Keratinocyte (primary cell): ENCODE measurements around the gene PRKCG. TPM values are rescaled to one million over a fixed set of nuclear protein-coding genes. Genes with fewer than 3 reads are reported as not detected.

ENCODE experiments used
- DNase-seq: peaks from one replicate; pipeline ENCODE4 v3.0.0-alpha.2; 2011; ENCODE audit warnings: low read depth, missing footprints, low spot score
- FAIRE-seq: peaks from 2 replicates; lab custom pipeline; 2011; peaks lifted over from hg19 to GRCh38; lab: Jason Lieb, UNC
- H2AFZ ChIP-seq: 2 replicates; pipeline ENCODE4 v1.6.0; 2012; ENCODE audit warnings: low read length, control low read depth, inconsistent platforms; ENCODE audit not compliant: control insufficient read depth
- H3K27ac ChIP-seq: 2 replicates; pipeline ENCODE4 v1.5.1; 2011; ENCODE audit warnings: low read length; ENCODE audit not compliant: control insufficient read depth, insufficient read depth
- H3K27me3 ChIP-seq: 3 replicates; pipeline ENCODE4 v1.6.0; 2011; ENCODE audit warnings: low read length; ENCODE audit not compliant: control insufficient read depth, insufficient read depth; ENCODE audit errors: extremely low read depth
- H3K36me3 ChIP-seq, 2 experiments: 2 replicates in 1 of 2; 3 replicates in 1 of 2; pipeline ENCODE4 v1.5.1; 2011; ENCODE audit warnings: low read length in 2 of 2, mild to moderate bottlenecking in 1 of 2; ENCODE audit not compliant: control insufficient read depth in 2 of 2, insufficient read depth in 2 of 2; ENCODE audit errors: extremely low read depth in 1 of 2
- H3K4me1 ChIP-seq: 3 replicates; pipeline ENCODE4 v1.5.1; 2011; ENCODE audit warnings: low read length; ENCODE audit not compliant: control insufficient read depth, insufficient read depth; ENCODE audit errors: extremely low read depth
- H3K4me2 ChIP-seq: 3 replicates; pipeline ENCODE4 v1.6.0; 2011; ENCODE audit warnings: low read depth, low read length; ENCODE audit not compliant: control insufficient read depth, insufficient read depth; ENCODE audit errors: extremely low read depth
- H3K4me3 ChIP-seq, 3 experiments: fragments of 200-600 bp in 1 of 3; sonication (generic) in 1 of 3; 2 replicates in 2 of 3; 3 replicates in 1 of 3; pipeline ENCODE4 v1.5.1; 2011 to 2016; ENCODE audit warnings: low read length in 3 of 3, mild to moderate bottlenecking in 3 of 3, control low read depth in 2 of 3, inconsistent platforms in 1 of 3, low read depth in 1 of 3, mixed read lengths in 1 of 3, mixed run types in 1 of 3, moderate library complexity in 1 of 3; ENCODE audit not compliant: control insufficient read depth in 2 of 3, insufficient read depth in 2 of 3; ENCODE audit errors: extremely low read depth in 1 of 3
- H3K79me2 ChIP-seq: 2 replicates; pipeline ENCODE4 v1.6.0; 2012; ENCODE audit warnings: low read length; ENCODE audit not compliant: control insufficient read depth, insufficient read depth
- H3K9ac ChIP-seq: 3 replicates; pipeline ENCODE4 v1.6.0; 2011; ENCODE audit warnings: low read length; ENCODE audit not compliant: control insufficient read depth, insufficient read depth; ENCODE audit errors: extremely low read depth
- H3K9me1 ChIP-seq: 3 replicates; pipeline ENCODE4 v1.6.0; 2011; ENCODE audit warnings: low read length; ENCODE audit not compliant: control insufficient read depth, insufficient read depth; ENCODE audit errors: extremely low read depth
- H3K9me3 ChIP-seq: 2 replicates; pipeline ENCODE4 v1.5.1; 2012; ENCODE audit warnings: low read depth, low read length; ENCODE audit not compliant: control insufficient read depth
- H4K20me1 ChIP-seq: 3 replicates; pipeline ENCODE4 v1.6.0; 2011; ENCODE audit warnings: low read length; ENCODE audit not compliant: control insufficient read depth, insufficient read depth; ENCODE audit errors: extremely low read depth
- EZH2 ChIP-seq: IDR thresholded peaks from one replicate; pipeline ENCODE4 v1.6.1; 2012; ENCODE audit warnings: inconsistent platforms, mild to moderate bottlenecking, low read length, moderate library complexity
- dilution Hi-C: fragments of 300-500 bp; cut with MboI; formaldehyde crosslinking; loops from one replicate; pipeline ENCODE4 v1.7.0; 2020; ENCODE audit warnings: low sequenced_read_pairs; ENCODE audit not compliant: extremely low pct_ligation_motif_present
- polyA plus RNA-seq, 5 experiments: library from polyadenylated mRNA; depleted of rRNA in 3 of 5; stranded (reverse) in 3 of 5; stranded (forward) in 1 of 5; unstranded in 1 of 5; fragments of >200 nt; gene quantifications; 1 replicate in 1 of 5; 2 replicates in 3 of 5; 3 replicates in 1 of 5; pipeline versions ENCODE4 v1.2.1 to v1.2.3, GENCODE V29; 2011 to 2012; ENCODE audit warnings: missing spikeins in 2 of 5, low read depth in 1 of 5, low replicate concordance in 1 of 5
- TF ChIP-seq, protein P1 (sequence below), 3 experiments: IDR thresholded peaks in 1 of 3; conservative IDR thresholded peaks in 1 of 3; optimal IDR thresholded peaks in 1 of 3; 2 replicates in 2 of 3; 3 replicates in 1 of 3; pipeline versions ENCODE3 to v1.5.1; 2011; ENCODE audit warnings: low read length in 3 of 3, mild to moderate bottlenecking in 3 of 3, moderate library complexity in 2 of 3, control low read depth in 1 of 3, inconsistent platforms in 1 of 3; ENCODE audit not compliant: insufficient read depth in 2 of 3; ENCODE audit errors: extremely low read depth in 1 of 3

Gene PRKCG
- polyA plus RNA-seq, 1 donor (not counting 4 experiments of a cell fraction or from before 2014, with no cell fraction given) = not detected

DNA sequence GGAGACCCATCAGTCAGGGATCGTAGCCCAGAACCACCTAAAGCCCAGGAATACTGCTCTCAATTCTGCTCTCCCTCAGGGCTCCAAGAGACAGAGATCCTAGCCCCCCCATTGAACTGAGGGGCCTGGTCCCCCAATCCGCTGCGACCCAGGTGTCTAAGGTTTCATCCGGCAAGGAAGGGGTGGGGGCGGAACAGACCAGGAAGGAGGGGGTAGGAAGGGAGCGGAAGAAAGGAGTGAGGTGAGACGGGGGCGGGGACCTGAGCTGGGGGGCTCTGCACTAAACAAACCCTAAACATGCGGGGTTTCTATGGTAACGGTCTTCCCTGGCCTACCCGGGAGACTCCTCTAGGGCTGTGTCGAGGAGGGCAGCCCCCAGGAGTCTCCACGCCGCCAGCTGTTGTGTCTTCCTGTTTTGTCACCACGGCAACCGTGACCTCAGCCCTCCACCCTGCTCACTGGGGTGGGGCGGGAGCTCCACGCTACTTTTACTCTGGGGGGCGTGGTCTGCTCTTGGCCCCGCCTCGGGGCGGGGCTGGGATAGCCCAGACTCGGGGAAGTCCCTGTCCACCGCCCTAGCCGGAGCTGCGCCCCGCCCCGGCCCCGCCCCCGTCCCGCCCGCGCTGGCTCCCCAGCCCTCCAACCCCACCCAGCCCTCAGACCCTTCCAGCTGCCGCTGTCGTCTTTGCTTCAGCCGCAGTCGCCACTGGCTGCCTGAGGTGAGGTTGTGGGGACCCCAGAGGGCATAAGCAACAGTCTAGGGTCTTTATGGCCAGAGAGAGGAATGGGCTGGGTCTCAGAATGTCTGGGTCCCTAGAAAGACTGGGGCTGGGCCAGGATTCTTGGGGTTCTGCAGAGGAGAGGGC is 14.5 kb upstream of the PRKCG start, which contains the start of gene MYADM:
Gene MYADM, plus strand, starts transcription at position 659 of the 866 bp plus-strand sequence. CDS start 5,647 bp downstream, outside the sequence.
- Histone ChIP-seq H3K4me1 (peaks cover 19% of the 10 kb centered on the region), H3K79me2 (peaks cover 7% of the 10 kb centered on the region), H3K27ac (peak within 1 kb of the TSS; percentile 98), H3K9ac (peak within 1 kb of the TSS; percentile 94), H4K20me1 (no peaks in the 10 kb centered on the region), H3K27me3 (no peaks in the 10 kb centered on the region), H3K36me3 (peaks cover 0 to 4% of the 10 kb centered on the region in 2 experiments), H3K4me2 (peak within 1 kb of the TSS; percentile 91), H2AFZ (peak within 1 kb of the TSS; percentile 42), H3K9me1 (no peaks in the 10 kb centered on the region), H3K4me3 (peak within 1 kb of the TSS; percentile 80 to 96 (median 92)), H3K9me3 (no peaks in the 10 kb centered on the region)
- peak; percentile 88 for DNase-seq
- FAIRE-seq = no peak
- TF ChIP-seq, protein P1, sequence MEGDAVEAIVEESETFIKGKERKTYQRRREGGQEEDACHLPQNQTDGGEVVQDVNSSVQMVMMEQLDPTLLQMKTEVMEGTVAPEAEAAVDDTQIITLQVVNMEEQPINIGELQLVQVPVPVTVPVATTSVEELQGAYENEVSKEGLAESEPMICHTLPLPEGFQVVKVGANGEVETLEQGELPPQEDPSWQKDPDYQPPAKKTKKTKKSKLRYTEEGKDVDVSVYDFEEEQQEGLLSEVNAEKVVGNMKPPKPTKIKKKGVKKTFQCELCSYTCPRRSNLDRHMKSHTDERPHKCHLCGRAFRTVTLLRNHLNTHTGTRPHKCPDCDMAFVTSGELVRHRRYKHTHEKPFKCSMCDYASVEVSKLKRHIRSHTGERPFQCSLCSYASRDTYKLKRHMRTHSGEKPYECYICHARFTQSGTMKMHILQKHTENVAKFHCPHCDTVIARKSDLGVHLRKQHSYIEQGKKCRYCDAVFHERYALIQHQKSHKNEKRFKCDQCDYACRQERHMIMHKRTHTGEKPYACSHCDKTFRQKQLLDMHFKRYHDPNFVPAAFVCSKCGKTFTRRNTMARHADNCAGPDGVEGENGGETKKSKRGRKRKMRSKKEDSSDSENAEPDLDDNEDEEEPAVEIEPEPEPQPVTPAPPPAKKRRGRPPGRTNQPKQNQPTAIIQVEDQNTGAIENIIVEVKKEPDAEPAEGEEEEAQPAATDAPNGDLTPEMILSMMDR (optimal IDR thresholded peaks at IDR 0.05 in 1 of 3, IDR thresholded peaks at IDR 0.05 in 1 of 3, conservative IDR thresholded peaks at IDR 0.05 in 1 of 3; ENCODE audit: extremely low read depth in 1 of 3, insufficient read depth in 2 of 3, low read length in 3 of 3) = no peak
- no peak for TF ChIP-seq EZH2
- dilution Hi-C loops = no loop called here

GRCh38 chr19:53868091-53868891 is 13.7 kb upstream of the PRKCG start:
- no peak for DNase-seq
- H2AFZ ChIP-seq = peak overlapping the region; percentile 30
- H3K27me3 ChIP-seq = no peaks in the 10 kb centered on the region
- no peak for TF ChIP-seq EZH2
- TF ChIP-seq, protein P1 (optimal IDR thresholded peaks at IDR 0.05 in 1 of 3, IDR thresholded peaks at IDR 0.05 in 1 of 3, conservative IDR thresholded peaks at IDR 0.05 in 1 of 3; ENCODE audit: extremely low read depth in 1 of 3, insufficient read depth in 2 of 3, low read length in 3 of 3) = no peak
- H3K79me2 ChIP-seq = peaks cover 7% of the 10 kb centered on the region
- H3K36me3 ChIP-seq = peaks cover 0 to 4% of the 10 kb centered on the region in 2 experiments
- no peak for FAIRE-seq
- no peaks in the 10 kb centered on the region for H3K9me1 ChIP-seq
- no peaks in the 10 kb centered on the region for H4K20me1 ChIP-seq
- H3K4me1 ChIP-seq = peaks cover 19% of the 10 kb centered on the region
- peak overlapping the region; percentile 87 for H3K4me2 ChIP-seq
- H3K27ac ChIP-seq = peak overlapping the region; percentile 90
- H3K4me3 ChIP-seq = peak overlapping the region; percentile 80 to 96 (median 92)
- dilution Hi-C loops = no loop called here
- peak overlapping the region; percentile 94 for H3K9ac ChIP-seq
- no peaks in the 10 kb centered on the region for H3K9me3 ChIP-seq
